HG03575 (cell line): ENCODE measurements around the gene DENR.
A peak's percentile ranks its signal among the peaks of the same experiment; 100 is the strongest.
"Not testable (repeated sequence)": the region's sequence is repeated elsewhere in the genome, so short reads cannot be mapped to it uniquely, and the experiment has no call there.

Experiments
- ATAC-seq: cut with Tn5 transposase; IDR thresholded peaks from one replicate; pipeline ENCODE4 v1.9.1; 2021; ENCODE audit not compliant: unreplicated experiment, insufficient number of reproducible peaks, low FRiP score; ENCODE audit errors: extremely low read depth

Gene DENR, protein sequence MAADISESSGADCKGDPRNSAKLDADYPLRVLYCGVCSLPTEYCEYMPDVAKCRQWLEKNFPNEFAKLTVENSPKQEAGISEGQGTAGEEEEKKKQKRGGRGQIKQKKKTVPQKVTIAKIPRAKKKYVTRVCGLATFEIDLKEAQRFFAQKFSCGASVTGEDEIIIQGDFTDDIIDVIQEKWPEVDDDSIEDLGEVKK

GRCh38 chr12:122752464-122753318 lies at the start of gene DENR:
Gene DENR (plus strand): TSS chr12:122752824. CDS start chr12:122753702, 878 bp downstream.
- peak; percentile 81 for ATAC-seq

DNA sequence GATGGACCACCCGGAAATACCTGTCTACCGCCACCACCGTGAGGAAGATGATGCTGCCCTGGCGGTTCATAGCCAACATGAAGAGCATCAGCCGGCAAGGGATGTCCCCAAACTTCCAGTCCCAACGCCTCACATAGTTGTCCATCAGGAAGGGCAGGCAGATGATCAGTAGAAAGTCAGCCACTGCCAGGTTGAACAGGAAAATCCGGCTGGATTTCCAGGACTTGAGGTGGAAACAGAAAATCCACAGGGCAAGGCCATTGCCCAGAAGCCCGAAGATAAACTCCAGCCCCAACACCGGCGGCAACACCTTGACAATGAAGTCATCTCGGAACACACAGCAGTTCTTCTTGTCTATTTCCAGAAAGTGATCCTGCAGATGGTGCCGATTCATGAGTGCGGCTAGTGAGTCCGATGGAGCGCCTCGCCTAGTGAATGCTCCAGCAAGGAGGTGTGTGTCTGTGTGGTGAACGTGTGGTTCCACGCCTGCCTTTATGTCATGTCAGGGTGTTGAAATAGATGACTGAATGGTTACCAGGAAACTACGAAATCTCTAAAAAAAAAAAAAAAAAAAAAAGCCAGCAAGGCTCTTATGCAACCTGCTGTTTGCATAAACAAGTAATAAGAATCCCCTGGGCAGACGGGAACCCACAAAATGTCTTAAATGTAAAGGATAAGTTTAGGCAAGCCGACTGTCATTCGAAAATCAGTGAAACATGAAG lies 49.6 kb upstream of the DENR start, which contains the start of gene HCAR2:
HCAR2 (minus strand) TSS at position 468 of the 722 bp plus-strand sequence; CDS start at position 394, 74 bp downstream.
- not testable (repeated sequence) for ATAC-seq

- ATAC-seq: not testable (repeated sequence)
Measured at GRCh38 chr12:122703841-122704240, 48.8 kb upstream of the DENR start.

GRCh38 chr12:122709287-122709686 lies 43.3 kb upstream of the DENR start:
- ATAC-seq: not testable (repeated sequence)

DNA sequence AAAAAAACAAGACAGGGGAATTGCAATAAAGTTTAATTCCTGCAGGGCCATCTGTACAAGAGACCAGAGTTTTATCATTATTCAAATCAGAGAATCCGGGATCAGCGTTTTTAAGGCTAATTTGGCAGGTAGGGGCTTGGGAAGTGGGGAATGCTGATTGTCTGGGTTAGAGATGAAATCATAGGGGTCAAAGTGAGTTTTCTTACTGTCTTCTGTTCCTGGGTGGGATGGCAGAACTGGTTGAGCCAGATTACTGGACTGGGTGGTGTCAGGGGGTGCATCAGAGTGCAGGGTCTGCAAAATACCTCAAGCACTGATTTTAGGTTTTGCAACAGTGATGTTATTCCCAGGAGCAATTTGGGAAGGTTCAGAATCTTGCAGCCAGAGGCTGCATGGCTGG lies 42.3 kb upstream of the DENR start:
- ATAC-seq: not testable (repeated sequence)

GRCh38 chr12:122711266-122711665 lies 41.4 kb upstream of the DENR start:
- ATAC-seq: not testable (repeated sequence)

GRCh38 chr12:122713491-122714188 lies 39.0 kb upstream of the DENR start:
- not testable (repeated sequence) for ATAC-seq

- ATAC-seq: not testable (repeated sequence)
Measured at GRCh38 chr12:122715211-122715610, 37.4 kb upstream of the DENR start.

DNA sequence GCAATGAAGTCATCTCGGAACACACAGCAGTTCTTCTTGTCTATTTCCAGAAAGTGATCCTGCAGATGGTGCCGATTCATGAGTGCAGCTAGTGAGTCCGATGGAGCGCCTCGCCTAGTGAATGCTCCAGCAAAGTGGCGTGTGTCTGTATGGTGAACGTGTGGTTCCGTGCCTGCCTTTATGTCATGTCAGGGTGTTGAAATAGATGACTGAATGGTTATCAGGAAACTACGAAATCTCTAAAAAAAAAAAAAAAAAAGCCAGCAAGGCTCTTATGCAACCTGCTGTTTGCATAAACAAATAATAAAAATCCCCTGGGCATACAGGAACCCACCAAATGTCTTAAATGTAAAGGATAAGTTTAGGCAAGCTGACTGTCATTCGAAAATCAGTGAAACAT lies 36.0 kb upstream of the DENR start, which contains the start of gene HCAR3:
HCAR3 (minus strand) TSS at position 154 of the 400 bp plus-strand sequence; CDS start at position 80, 74 bp downstream.
- not testable (repeated sequence) for ATAC-seq

DNA sequence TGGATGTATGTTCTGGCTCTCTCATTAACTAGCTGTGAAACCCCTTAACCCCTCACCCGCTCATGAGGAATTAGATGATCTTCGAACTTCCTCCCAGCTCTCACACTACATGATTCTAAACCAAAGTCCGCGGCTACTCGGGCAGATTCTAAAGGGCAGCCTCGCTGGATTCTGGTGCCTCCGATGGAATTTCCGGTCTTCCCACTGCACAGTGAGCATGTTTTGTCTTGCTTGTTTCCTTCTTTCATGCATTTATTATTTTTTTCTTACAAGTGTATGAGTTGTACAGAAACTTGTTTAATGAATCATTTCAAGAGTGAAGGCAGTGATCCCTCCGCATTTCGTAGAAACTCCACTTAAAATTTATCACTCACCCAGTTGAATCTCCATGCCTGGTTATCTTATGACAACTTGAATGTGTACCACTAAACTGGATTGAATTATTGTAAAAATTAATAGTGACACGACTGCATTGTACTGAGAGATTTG lies 31.5 kb upstream of the DENR start:
- no peak for ATAC-seq

- ATAC-seq: no peak
Measured at GRCh38 chr12:122722387-122722786, 30.2 kb upstream of the DENR start.

DNA sequence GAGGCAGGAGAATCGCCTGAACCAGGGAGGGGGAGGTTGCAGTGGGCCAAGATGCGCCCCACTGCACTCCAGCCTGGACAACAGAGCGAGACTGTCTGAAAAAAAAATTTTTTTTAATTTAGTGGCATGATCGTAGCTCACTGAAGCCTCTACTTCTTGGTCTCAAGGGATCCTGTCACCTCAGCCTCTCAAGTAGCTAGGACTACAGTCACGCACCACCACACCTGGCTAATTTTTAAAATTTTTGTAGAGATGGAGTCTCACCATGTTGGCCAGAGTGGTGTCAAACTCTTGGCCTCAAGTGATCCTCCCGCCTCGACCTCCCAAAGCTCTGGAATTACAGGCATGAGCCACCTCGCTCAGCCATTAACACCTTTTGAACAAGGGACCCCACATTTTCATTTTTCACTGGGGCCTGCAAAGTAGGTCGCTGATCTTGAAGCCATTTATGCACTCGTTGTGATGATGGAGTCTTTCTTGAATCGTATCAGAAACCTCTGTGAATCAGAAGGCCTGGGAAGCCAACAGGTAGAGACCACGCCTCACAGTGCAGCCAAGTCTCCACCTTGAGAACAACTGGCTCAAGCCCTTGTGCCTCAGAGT lies 27.9 kb upstream of the DENR start:
- ATAC-seq: no peak

DNA sequence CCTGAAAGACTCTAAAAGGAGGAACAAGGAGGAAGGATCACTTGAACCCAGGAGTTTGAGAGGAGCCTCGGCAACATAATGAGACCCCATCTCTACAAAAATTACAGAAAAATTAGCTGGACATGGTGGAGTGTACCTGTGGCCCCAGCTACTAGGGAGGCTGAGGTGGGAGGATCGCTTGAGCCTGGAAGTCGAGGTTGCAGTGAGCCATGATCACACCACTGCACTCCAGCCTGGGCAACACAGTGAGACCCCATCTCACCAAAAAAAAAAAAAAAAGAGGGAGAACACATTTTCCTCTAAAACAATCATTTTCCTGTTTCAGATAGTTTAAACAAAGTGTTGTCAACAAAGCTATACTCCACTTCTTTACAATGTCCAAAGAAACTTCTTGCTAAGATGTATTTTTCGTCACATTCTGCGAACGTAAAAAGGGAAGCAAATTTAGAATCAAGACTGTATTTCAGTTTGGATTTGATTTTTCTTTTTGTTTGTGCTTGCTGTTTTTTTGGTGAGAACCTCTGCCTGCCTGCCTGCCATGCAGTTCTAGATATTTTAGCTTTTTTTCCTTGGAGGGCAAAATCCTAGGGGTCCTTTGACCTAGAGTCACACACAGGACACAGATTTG lies 27.1 kb upstream of the DENR start:
- ATAC-seq: no peak

DNA sequence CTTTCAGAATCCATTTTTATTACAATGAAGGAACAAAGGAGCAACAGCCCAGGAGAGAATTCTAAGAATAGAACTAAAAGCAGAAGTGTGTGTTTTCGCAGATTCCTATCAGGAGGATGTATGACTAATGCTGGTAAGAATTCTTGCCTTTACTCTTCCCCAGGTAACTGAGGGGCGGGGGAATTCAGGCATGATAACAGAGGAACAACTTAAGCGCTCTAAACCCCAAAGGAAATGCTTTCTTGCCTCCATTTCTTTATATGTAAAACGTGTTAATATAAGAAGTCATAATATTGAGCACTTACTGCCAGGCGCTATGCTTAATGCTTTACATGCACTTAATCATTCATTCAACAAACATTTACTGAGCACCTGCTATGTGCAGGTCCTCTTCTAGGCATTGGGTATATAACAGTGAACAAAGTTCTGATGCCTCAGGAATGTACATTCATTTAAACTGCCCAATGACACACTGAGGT lies 26.5 kb upstream of the DENR start:
- ATAC-seq: no peak

- ATAC-seq: no peak
Measured at GRCh38 chr12:122729583-122730214, 22.9 kb upstream of the DENR start.

DNA sequence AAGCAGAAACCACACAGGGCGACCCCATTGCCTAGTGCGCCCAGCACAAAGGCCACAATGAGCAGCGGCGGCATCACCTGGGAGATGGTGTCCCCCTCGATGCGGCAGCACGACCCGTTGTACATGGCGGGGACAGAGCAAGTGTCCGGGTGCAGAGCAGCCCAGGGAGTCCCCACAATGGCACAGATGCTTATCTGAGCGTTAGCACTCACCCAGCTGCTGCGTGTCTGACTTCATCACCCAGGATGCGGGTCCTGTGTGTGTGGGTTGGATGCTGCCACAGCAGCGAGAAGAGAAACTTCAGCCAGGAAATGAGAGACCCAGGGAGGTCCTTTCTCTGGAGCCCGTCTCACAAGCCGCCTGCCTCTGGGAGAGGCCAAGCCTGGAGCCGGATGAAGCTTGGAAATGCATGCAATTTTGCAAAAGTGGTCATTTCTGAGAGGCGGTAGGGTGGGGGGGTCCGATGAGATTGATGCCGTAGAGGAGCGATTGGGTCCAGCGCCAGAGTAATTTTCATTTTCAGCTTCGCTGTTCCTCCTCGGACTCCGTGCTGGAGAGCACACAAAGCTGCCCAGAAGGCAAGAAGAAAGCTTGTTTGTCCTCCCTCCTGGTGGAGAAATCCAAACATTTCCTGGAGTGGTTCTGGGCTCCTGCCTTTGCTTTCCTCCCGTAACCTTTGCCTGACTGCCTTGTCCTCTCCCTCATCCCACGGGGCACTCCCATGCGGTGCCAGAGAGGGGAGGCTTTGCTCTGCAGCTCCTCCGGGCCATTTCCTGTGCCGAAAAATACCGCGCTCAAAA lies 22.2 kb upstream of the DENR start, which contains the start of gene HCAR1:
HCAR1 (minus strand) TSS at position 630 of the 800 bp plus-strand sequence; CDS start at position 125, 505 bp downstream.
- no peak for ATAC-seq
